Measurements from ENCODE around the gene TBRG4. TPM values are rescaled to one million over a fixed set of nuclear protein-coding genes. Genes with fewer than 3 reads are reported as not detected.
A peak's percentile ranks its signal among the peaks of the same experiment; 100 is the strongest.

Gene TBRG4
- polyA plus RNA-seq, 3 donors from 2014 or later, result 39.5 to 56.9 (median 52.2) TPM

DNA sequence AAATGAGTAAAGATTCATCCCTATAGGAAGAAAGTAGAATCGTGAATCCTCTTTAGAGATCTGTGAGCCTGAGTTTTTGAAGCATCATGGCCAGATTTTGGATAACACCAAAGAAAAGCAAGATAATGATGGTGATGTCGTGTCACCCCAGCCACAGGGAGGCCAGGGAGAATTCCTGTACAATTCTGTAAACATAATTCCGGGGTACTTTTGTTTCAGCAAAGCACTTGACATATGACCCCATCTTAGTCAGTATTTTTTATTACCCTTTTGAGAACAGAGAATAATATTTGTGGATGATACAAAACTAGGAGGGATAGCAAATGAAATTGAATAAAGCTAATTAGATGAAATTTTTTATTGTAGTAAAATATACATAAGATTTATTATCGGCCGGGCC lies 56.5 kb downstream of the TBRG4 start:
- H3K27ac Mint-ChIP-seq, result peak overlapping the region in 5 of 6 donors; percentile 8 to 82 (median 75)
- H3K4me3 Mint-ChIP-seq, result no peak overlapping the region

GRCh38 chr7:45054442-45054841 lies 57.1 kb downstream of the TBRG4 start:
- H3K4me1 Mint-ChIP-seq, result peaks cover 75 to 81% of the 10 kb centered on the region in 2 donors
- no peak overlapping the region for H3K4me3 Mint-ChIP-seq
- peaks cover 0 to 23% (median 12%) of the 10 kb centered on the region in 3 donors for H3K36me3 Mint-ChIP-seq
- H3K9me3 Mint-ChIP-seq, result no peaks in the 10 kb centered on the region
- H3K27ac Mint-ChIP-seq, result peak overlapping the region; percentile 33 to 83 (median 76)
- no peaks in the 10 kb centered on the region for H3K27me3 Mint-ChIP-seq (ENCODE audit: low read depth in 3 of 3)
- no peak for DNase-seq

More for the DNA sequence above, 56.5 kb downstream of the TBRG4 start:
- DNase-seq, result no peak
- H3K27me3 Mint-ChIP-seq (ENCODE audit: low read depth in 3 of 3), result no peaks in the 10 kb centered on the region
- no peaks in the 10 kb centered on the region for H3K9me3 Mint-ChIP-seq
- H3K36me3 Mint-ChIP-seq, result peaks cover 0 to 20% (median 11%) of the 10 kb centered on the region in 3 donors
- peaks cover 77 to 81% of the 10 kb centered on the region in 2 donors for H3K4me1 Mint-ChIP-seq

DNA sequence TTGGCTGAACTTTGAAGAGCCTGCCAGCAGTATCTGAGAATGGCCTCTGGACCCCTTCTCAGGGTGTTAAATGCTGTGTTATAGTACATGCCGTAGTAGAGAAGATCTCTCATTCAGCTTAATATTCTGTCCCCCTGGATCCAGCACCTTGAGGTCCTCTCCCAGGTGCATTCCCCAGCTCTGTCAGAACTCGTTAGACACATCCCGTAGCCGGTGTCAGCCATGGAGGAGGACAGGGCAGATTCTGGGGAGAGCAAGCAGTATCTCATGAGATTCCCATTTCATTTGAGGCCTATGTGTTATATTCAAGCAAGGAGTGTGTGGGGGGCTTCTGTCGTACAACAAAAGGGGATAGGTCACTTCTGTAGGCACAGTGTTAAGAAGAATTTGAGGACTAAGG lies 57.6 kb downstream of the TBRG4 start:
- Mint-ChIP-seq H3K9me3 (no peaks in the 10 kb centered on the region), H3K36me3 (peaks cover 0 to 23% (median 12%) of the 10 kb centered on the region in 3 donors)
- no peak for DNase-seq

DNA sequence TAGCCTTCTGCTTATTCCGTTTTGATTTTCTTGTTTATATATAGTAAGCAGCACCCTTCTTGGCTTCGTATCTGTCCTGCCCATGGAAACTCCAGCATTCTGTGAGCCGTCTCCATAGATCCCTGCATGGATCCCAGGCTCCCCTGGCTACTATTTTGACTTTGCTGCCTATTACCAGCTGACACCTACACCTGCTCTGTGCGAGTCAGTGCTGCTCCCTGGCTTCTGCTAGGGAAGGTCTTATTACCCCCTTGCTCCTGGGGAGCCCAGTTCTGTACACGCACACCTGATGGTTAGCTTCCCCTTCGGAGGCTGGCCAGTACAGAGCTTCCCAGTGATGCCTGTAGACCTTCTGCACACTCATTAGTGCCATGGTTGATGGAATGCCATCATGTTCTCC lies 58.1 kb downstream of the TBRG4 start:
- Mint-ChIP-seq H3K36me3 (peaks cover 0 to 23% (median 12%) of the 10 kb centered on the region in 3 donors), H3K27ac (peak overlapping the region in 5 of 6 donors; percentile 27 to 65 (median 48)), H3K4me1 (peaks cover 72 to 81% of the 10 kb centered on the region in 2 donors)

More for the DNA sequence above, 57.6 kb downstream of the TBRG4 start:
- H3K27ac Mint-ChIP-seq, result peak overlapping the region in 5 of 6 donors; percentile 27 to 86 (median 81)
- H3K27me3 Mint-ChIP-seq (ENCODE audit: low read depth in 3 of 3), result no peaks in the 10 kb centered on the region
- H3K4me3 Mint-ChIP-seq, result no peak overlapping the region
- peaks cover 74 to 84% of the 10 kb centered on the region in 2 donors for H3K4me1 Mint-ChIP-seq

DNA sequence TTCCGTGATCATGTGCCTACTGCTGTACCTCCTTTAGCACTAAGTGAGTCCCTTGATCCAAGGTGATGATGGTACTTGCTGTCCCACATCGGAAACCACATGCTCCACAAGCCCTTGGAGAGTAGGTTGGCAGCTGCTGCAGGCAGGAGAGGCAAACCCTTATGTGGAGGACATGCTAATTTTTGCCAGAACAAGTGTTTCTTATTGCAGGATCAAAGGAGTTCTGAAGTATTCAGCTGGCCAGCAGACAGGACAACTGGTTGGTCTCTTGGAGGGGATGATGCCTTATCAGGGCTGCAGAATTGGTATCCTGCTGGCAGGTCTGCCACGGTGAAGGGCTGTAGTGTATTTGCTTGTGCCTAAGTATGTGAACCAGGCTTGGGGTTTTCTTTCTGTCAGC lies 59.5 kb downstream of the TBRG4 start:
- H3K4me1 Mint-ChIP-seq, result peaks cover 61 to 80% of the 10 kb centered on the region in 2 donors
- peaks cover 4 to 23% (median 9%) of the 10 kb centered on the region in 3 donors for H3K36me3 Mint-ChIP-seq
- no peaks in the 10 kb centered on the region for H3K9me3 Mint-ChIP-seq
- H3K4me3 Mint-ChIP-seq, result no peak overlapping the region
- no peak for DNase-seq
- no peaks in the 10 kb centered on the region for H3K27me3 Mint-ChIP-seq (ENCODE audit: low read depth in 3 of 3)
- peak overlapping the region in 3 of 6 donors; percentile 20 to 71 (median 67) for H3K27ac Mint-ChIP-seq

More for the DNA sequence above, 58.1 kb downstream of the TBRG4 start:
- H3K4me3 Mint-ChIP-seq, result no peak overlapping the region
- no peak for DNase-seq
- no peaks in the 10 kb centered on the region for H3K27me3 Mint-ChIP-seq (ENCODE audit: low read depth in 3 of 3)
- no peaks in the 10 kb centered on the region for H3K9me3 Mint-ChIP-seq

- peak overlapping the region; percentile 71 to 85 (median 84) for H3K27ac Mint-ChIP-seq
- no peaks in the 10 kb centered on the region for H3K27me3 Mint-ChIP-seq (ENCODE audit: low read depth in 3 of 3)
- peaks cover 4 to 28% (median 9%) of the 10 kb centered on the region in 3 donors for H3K36me3 Mint-ChIP-seq
- no peak for DNase-seq
- peaks cover 52 to 83% of the 10 kb centered on the region in 2 donors for H3K4me1 Mint-ChIP-seq
- H3K9me3 Mint-ChIP-seq, result no peaks in the 10 kb centered on the region
- H3K4me3 Mint-ChIP-seq, result no peak overlapping the region
These were observed 61.3 kb downstream of the TBRG4 start for GRCh38 chr7:45050198-45050597.

Other genes starting within 250 kb of the TBRG4 start
- gene PURB, start 226.2 kb downstream of the TBRG4 start, polyA plus RNA-seq, result 1 to 10 TPM; 2.4 to 3.2 (median 3.2) TPM
- gene MYO1G, start 132.7 kb downstream of the TBRG4 start, polyA plus RNA-seq, result 100 to 1,000 TPM; 139 to 261 (median 139) TPM
- 100 to 1,000 TPM in 2 of 3 donors, 10 to 100 TPM in 1; 60.4 to 120 (median 103) TPM for gene CCM2, start 111.5 kb downstream of the TBRG4 start, polyA plus RNA-seq
- under 1 TPM in 2 of 3 donors, not detected in 1; 0.26 to 0.65 TPM for gene NACAD, start 22.7 kb downstream of the TBRG4 start, polyA plus RNA-seq
- not detected for gene RAMP3, start 46.1 kb upstream of the TBRG4 start, polyA plus RNA-seq